Activated naive CD4-positive, alpha-beta T cell treated with anti-CD3 and anti-CD28 coated beads, Interleukin-2, amount 10 ng/mL, durations not matched to agents 7 days and 5 days (primary cell): ENCODE measurements around the gene RC3H1.

Experiments
- CTCF ChIA-PET: fragments of 350-600 bp; sonication (Branson Sonifier 250); formaldehyde crosslinking; loops from one replicate; lab custom pipeline; 2021; ENCODE audit warnings: antibody characterized with exemption; lab: Charles Lee
- DNase-seq: peaks from one replicate; pipeline ENCODE4 v3.0.0-alpha.2; 2020
- H3K27ac Mint-ChIP-seq: one replicate; pipeline ENCODE4 v1.8.0; 2021; ENCODE audit warnings: mild to moderate bottlenecking, moderate library complexity, mixed read lengths
- H3K27me3 Mint-ChIP-seq: one replicate; pipeline ENCODE4 v1.8.0; 2021; ENCODE audit warnings: mild to moderate bottlenecking, mixed read lengths
- H3K36me3 Mint-ChIP-seq: one replicate; pipeline ENCODE4 v1.8.0; 2021; ENCODE audit warnings: mixed read lengths
- H3K4me1 Mint-ChIP-seq: one replicate; pipeline ENCODE4 v1.8.0; 2021; ENCODE audit warnings: mixed read lengths
- H3K4me3 Mint-ChIP-seq: one replicate; pipeline ENCODE4 v1.8.0; 2021; ENCODE audit warnings: mild to moderate bottlenecking, moderate library complexity, mixed read lengths
- H3K9me3 Mint-ChIP-seq: one replicate; pipeline ENCODE4 v1.8.0; 2021; ENCODE audit warnings: mixed read lengths

The RC3H1 gene

GRCh38 chr1:174040387-174040786, 18.2 kb upstream of the RC3H1 start:
- Mint-ChIP-seq H3K27me3 (peaks cover 9% of the 10 kb centered on the region), H3K4me3 (no peak overlapping the region), H3K36me3 (no peaks in the 10 kb centered on the region), H3K9me3 (no peaks in the 10 kb centered on the region), H3K4me1 (no peaks in the 10 kb centered on the region), H3K27ac (no peak overlapping the region)
- DNase-seq = no peak
- CTCF ChIA-PET = no interaction called here

GRCh38 chr1:174039027-174039426, 16.9 kb upstream of the RC3H1 start:
- no peak for DNase-seq
- H3K4me3 Mint-ChIP-seq = no peak overlapping the region
- CTCF ChIA-PET = interaction anchor here (1.8 kb wide), 1 partner anchor 11 kb away, joined by 3 read pairs; no protein-coding TSS in a partner anchor
- H3K27ac Mint-ChIP-seq = no peak overlapping the region
- H3K27me3 Mint-ChIP-seq = peaks cover 9% of the 10 kb centered on the region
- H3K9me3 Mint-ChIP-seq = no peaks in the 10 kb centered on the region
- no peaks in the 10 kb centered on the region for H3K4me1 Mint-ChIP-seq
- H3K36me3 Mint-ChIP-seq = no peaks in the 10 kb centered on the region

- H3K4me1 Mint-ChIP-seq = no peaks in the 10 kb centered on the region
- no peak overlapping the region for H3K4me3 Mint-ChIP-seq
- DNase-seq = no peak
- no peaks in the 10 kb centered on the region for H3K9me3 Mint-ChIP-seq
- no peaks in the 10 kb centered on the region for H3K36me3 Mint-ChIP-seq
- H3K27ac Mint-ChIP-seq = no peak overlapping the region
- CTCF ChIA-PET = no interaction called here
- H3K27me3 Mint-ChIP-seq = peaks cover 13% of the 10 kb centered on the region
Measured at GRCh38 chr1:174036798-174037197, 14.6 kb upstream of the RC3H1 start.

GRCh38 chr1:174036204-174036603, 14.0 kb upstream of the RC3H1 start:
- H3K4me3 Mint-ChIP-seq = no peak overlapping the region
- no peak overlapping the region for H3K27ac Mint-ChIP-seq
- H3K36me3 Mint-ChIP-seq = no peaks in the 10 kb centered on the region
- peaks cover 13% of the 10 kb centered on the region for H3K27me3 Mint-ChIP-seq
- H3K4me1 Mint-ChIP-seq = no peaks in the 10 kb centered on the region
- DNase-seq = no peak
- CTCF ChIA-PET = interaction anchor here (1.1 kb wide), 1 partner anchor 18 kb away, joined by 3 read pairs; no protein-coding TSS in a partner anchor
- no peaks in the 10 kb centered on the region for H3K9me3 Mint-ChIP-seq

GRCh38 chr1:174032671-174033222, 10.6 kb upstream of the RC3H1 start:
- H3K4me1 Mint-ChIP-seq = no peaks in the 10 kb centered on the region
- H3K27ac Mint-ChIP-seq = no peak overlapping the region
- CTCF ChIA-PET = no interaction called here
- no peak overlapping the region for H3K4me3 Mint-ChIP-seq
- H3K36me3 Mint-ChIP-seq = no peaks in the 10 kb centered on the region
- DNase-seq = no peak
- peaks cover 19% of the 10 kb centered on the region for H3K27me3 Mint-ChIP-seq
- H3K9me3 Mint-ChIP-seq = no peaks in the 10 kb centered on the region

- Mint-ChIP-seq H3K27me3 (peaks cover 11% of the 10 kb centered on the region), H3K9me3 (no peaks in the 10 kb centered on the region), H3K27ac (no peak overlapping the region), H3K4me3 (no peak overlapping the region), H3K36me3 (no peaks in the 10 kb centered on the region), H3K4me1 (no peaks in the 10 kb centered on the region)
- DNase-seq = no peak
- CTCF ChIA-PET = interaction anchor here (0.6 kb wide), 1 partner anchor 576 kb away, joined by 3 read pairs; no protein-coding TSS in a partner anchor
Measured at GRCh38 chr1:174031099-174031498, 8.9 kb upstream of the RC3H1 start.

- DNase-seq = no peak
- peaks cover 2% of the 10 kb centered on the region for H3K4me1 Mint-ChIP-seq
- H3K9me3 Mint-ChIP-seq = no peaks in the 10 kb centered on the region
- H3K4me3 Mint-ChIP-seq = no peak overlapping the region
- CTCF ChIA-PET = no interaction called here
- H3K36me3 Mint-ChIP-seq = no peaks in the 10 kb centered on the region
- H3K27me3 Mint-ChIP-seq = peaks cover 11% of the 10 kb centered on the region
- H3K27ac Mint-ChIP-seq = no peak overlapping the region
Measured at GRCh38 chr1:174028495-174028894, 6.3 kb upstream of the RC3H1 start.

GRCh38 chr1:174023440-174023839, 1.3 kb upstream of the RC3H1 start:
- Mint-ChIP-seq H3K27me3 (no peaks in the 10 kb centered on the region), H3K9me3 (no peaks in the 10 kb centered on the region), H3K4me1 (peaks cover 38% of the 10 kb centered on the region), H3K4me3 (peak overlapping the region; percentile 90), H3K27ac (peak overlapping the region; percentile 6), H3K36me3 (peaks cover 23% of the 10 kb centered on the region)
- no peak for DNase-seq
- CTCF ChIA-PET = no interaction called here

- peak overlapping the region; percentile 95 for H3K27ac Mint-ChIP-seq
- H3K27me3 Mint-ChIP-seq = no peaks in the 10 kb centered on the region
- no peak for DNase-seq
- CTCF ChIA-PET = interaction anchor here (1.9 kb wide), 1 partner anchor 51 kb away, joined by 5 read pairs; no protein-coding TSS in a partner anchor
- H3K36me3 Mint-ChIP-seq = peaks cover 24% of the 10 kb centered on the region
- no peaks in the 10 kb centered on the region for H3K9me3 Mint-ChIP-seq
- H3K4me1 Mint-ChIP-seq = peaks cover 40% of the 10 kb centered on the region
- H3K4me3 Mint-ChIP-seq = peak overlapping the region; percentile 90
Measured at GRCh38 chr1:174022976-174023277, 770 bp upstream of the RC3H1 start.

- DNase-seq = peak; percentile 57
- no peaks in the 10 kb centered on the region for H3K9me3 Mint-ChIP-seq
- peak overlapping the region; percentile 90 for H3K27ac Mint-ChIP-seq
- no peaks in the 10 kb centered on the region for H3K27me3 Mint-ChIP-seq
- peaks cover 47% of the 10 kb centered on the region for H3K4me1 Mint-ChIP-seq
- CTCF ChIA-PET = interaction anchor here (1.9 kb wide), 1 partner anchor 52 kb away, joined by 5 read pairs; no protein-coding TSS in a partner anchor
- H3K36me3 Mint-ChIP-seq = peaks cover 26% of the 10 kb centered on the region
- peak overlapping the region; percentile 90 for H3K4me3 Mint-ChIP-seq
Measured at GRCh38 chr1:174021591-174022079, 522 bp downstream of the RC3H1 start.

GRCh38 chr1:174018565-174018964, 3.6 kb downstream of the RC3H1 start:
- Mint-ChIP-seq H3K27ac (no peak overlapping the region), H3K4me1 (peaks cover 48% of the 10 kb centered on the region)

GRCh38 chr1:174017231-174017970, 4.8 kb downstream of the RC3H1 start:
- no peak for DNase-seq
- Mint-ChIP-seq H3K4me3 (no peak overlapping the region), H3K4me1 (peaks cover 36% of the 10 kb centered on the region), H3K27ac (no peak overlapping the region), H3K36me3 (peaks cover 34% of the 10 kb centered on the region), H3K27me3 (no peaks in the 10 kb centered on the region), H3K9me3 (no peaks in the 10 kb centered on the region)
- CTCF ChIA-PET = interaction anchor here (1.3 kb wide), 1 partner anchor 19 kb away, joined by 3 read pairs; no protein-coding TSS in a partner anchor

More at GRCh38 chr1:174018565-174018964, 3.6 kb downstream of the RC3H1 start:
- H3K36me3 Mint-ChIP-seq = peaks cover 29% of the 10 kb centered on the region
- DNase-seq = no peak
- H3K27me3 Mint-ChIP-seq = no peaks in the 10 kb centered on the region
- no peaks in the 10 kb centered on the region for H3K9me3 Mint-ChIP-seq
- H3K4me3 Mint-ChIP-seq = no peak overlapping the region
- CTCF ChIA-PET = interaction anchor here (1.3 kb wide), 1 partner anchor 17 kb away, joined by 3 read pairs; no protein-coding TSS in a partner anchor

GRCh38 chr1:174013864-174014418, 8.2 kb downstream of the RC3H1 start:
- H3K27me3 Mint-ChIP-seq = no peaks in the 10 kb centered on the region
- no peak for DNase-seq
- no peaks in the 10 kb centered on the region for H3K9me3 Mint-ChIP-seq
- H3K4me1 Mint-ChIP-seq = peaks cover 23% of the 10 kb centered on the region
- CTCF ChIA-PET = no interaction called here
- no peak overlapping the region for H3K27ac Mint-ChIP-seq
- peaks cover 25% of the 10 kb centered on the region for H3K36me3 Mint-ChIP-seq
- no peak overlapping the region for H3K4me3 Mint-ChIP-seq

GRCh38 chr1:174008979-174009378, 13.2 kb downstream of the RC3H1 start:
- CTCF ChIA-PET = no interaction called here
- H3K4me3 Mint-ChIP-seq = no peak overlapping the region
- peaks cover 33% of the 10 kb centered on the region for H3K36me3 Mint-ChIP-seq
- no peak for DNase-seq
- H3K9me3 Mint-ChIP-seq = no peaks in the 10 kb centered on the region
- H3K27ac Mint-ChIP-seq = no peak overlapping the region
- no peaks in the 10 kb centered on the region for H3K27me3 Mint-ChIP-seq
- peaks cover 15% of the 10 kb centered on the region for H3K4me1 Mint-ChIP-seq
